DOHH2 (cell line): ENCODE results near the gene RILPL1.

Experiments
- EZH2phosphoT487 ChIP-seq: fragments of 200-600 bp; sonication (generic); IDR thresholded peaks from 2 replicates; pipeline ENCODE4 v1.6.1; 2017; ENCODE audit warnings: borderline replicate concordance, mild to moderate bottlenecking, antibody characterized with exemption, low read length, moderate library complexity, mixed read lengths
- TF ChIP-seq, protein P1 (sequence below): fragments of 200-600 bp; sonication (generic); IDR thresholded peaks from one replicate; pipeline ENCODE4 v1.5.1; 2014; ENCODE audit warnings: antibody characterized with exemption, mild to moderate bottlenecking, low read depth, low read length; ENCODE audit not compliant: poor library complexity, severe bottlenecking

DNA sequence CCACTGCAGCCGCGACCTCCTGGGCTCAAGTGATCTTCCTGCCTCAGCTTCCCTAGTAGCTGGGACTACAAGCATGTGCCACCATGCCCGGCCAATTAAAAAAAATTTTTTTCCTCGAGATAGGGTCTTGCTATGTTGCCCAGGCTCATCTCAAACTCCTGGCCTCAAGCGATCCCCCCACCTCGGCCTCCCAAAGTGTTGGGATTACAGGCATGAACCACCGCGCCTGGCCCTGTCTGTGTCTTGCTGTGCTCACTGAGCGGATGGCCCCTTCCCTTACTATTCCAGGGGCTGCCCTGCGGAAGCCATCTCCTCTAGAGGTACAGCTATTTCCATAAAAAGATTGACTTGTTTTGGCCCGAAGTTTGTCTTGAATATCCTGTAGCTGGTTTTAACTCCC is 55.5 kb downstream of the RILPL1 start:
- TF ChIP-seq, protein P1, sequence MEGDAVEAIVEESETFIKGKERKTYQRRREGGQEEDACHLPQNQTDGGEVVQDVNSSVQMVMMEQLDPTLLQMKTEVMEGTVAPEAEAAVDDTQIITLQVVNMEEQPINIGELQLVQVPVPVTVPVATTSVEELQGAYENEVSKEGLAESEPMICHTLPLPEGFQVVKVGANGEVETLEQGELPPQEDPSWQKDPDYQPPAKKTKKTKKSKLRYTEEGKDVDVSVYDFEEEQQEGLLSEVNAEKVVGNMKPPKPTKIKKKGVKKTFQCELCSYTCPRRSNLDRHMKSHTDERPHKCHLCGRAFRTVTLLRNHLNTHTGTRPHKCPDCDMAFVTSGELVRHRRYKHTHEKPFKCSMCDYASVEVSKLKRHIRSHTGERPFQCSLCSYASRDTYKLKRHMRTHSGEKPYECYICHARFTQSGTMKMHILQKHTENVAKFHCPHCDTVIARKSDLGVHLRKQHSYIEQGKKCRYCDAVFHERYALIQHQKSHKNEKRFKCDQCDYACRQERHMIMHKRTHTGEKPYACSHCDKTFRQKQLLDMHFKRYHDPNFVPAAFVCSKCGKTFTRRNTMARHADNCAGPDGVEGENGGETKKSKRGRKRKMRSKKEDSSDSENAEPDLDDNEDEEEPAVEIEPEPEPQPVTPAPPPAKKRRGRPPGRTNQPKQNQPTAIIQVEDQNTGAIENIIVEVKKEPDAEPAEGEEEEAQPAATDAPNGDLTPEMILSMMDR = no peak
- no peak for TF ChIP-seq EZH2phosphoT487
